Measurements from ENCODE around the gene KRTAP10-5.
"Not testable (repeated sequence)": the region's sequence is repeated elsewhere in the genome, so short reads cannot be mapped to it uniquely, and the experiment has no call there.

The KRTAP10-5 gene

GRCh38 chr21:44571844-44572782 is 8.3 kb downstream of the KRTAP10-5 start:
- no peak for DNase-seq (ENCODE audit: low read depth)

- no peak for DNase-seq (ENCODE audit: low read depth)
Observed at GRCh38 chr21:44571296-44571695, 9.1 kb downstream of the KRTAP10-5 start.

GRCh38 chr21:44569861-44570517 is 10.4 kb downstream of the KRTAP10-5 start:
- DNase-seq (ENCODE audit: low read depth): no peak

GRCh38 chr21:44568667-44569556 is 11.5 kb downstream of the KRTAP10-5 start:
- no peak for DNase-seq (ENCODE audit: low read depth)

- DNase-seq (ENCODE audit: low read depth): no peak
Observed at GRCh38 chr21:44568261-44568660, 12.1 kb downstream of the KRTAP10-5 start.

GRCh38 chr21:44567481-44568171 is 12.8 kb downstream of the KRTAP10-5 start:
- no peak for DNase-seq (ENCODE audit: low read depth)

GRCh38 chr21:44566403-44566802 is 14.0 kb downstream of the KRTAP10-5 start:
- no peak for DNase-seq (ENCODE audit: low read depth)

- no peak for DNase-seq (ENCODE audit: low read depth)
Observed at GRCh38 chr21:44564886-44565598, 15.4 kb downstream of the KRTAP10-5 start.

GRCh38 chr21:44564099-44564498 is 16.3 kb downstream of the KRTAP10-5 start:
- DNase-seq (ENCODE audit: low read depth): no peak

GRCh38 chr21:44558695-44559094 is 21.7 kb downstream of the KRTAP10-5 start, which contains the start of gene KRTAP10-3:
KRTAP10-3 (minus strand) TSS chr21:44558795; CDS start chr21:44558715, 80 bp downstream.
- DNase-seq (ENCODE audit: low read depth): no peak

GRCh38 chr21:44558329-44558675 is 22.1 kb downstream of the KRTAP10-5 start:
- DNase-seq (ENCODE audit: low read depth): not testable (repeated sequence)

GRCh38 chr21:44557491-44558328 is 22.7 kb downstream of the KRTAP10-5 start:
- no peak for DNase-seq (ENCODE audit: low read depth)

GRCh38 chr21:44556879-44557278 is 23.5 kb downstream of the KRTAP10-5 start:
- DNase-seq (ENCODE audit: low read depth): no peak

GRCh38 chr21:44555200-44555875 is 25.1 kb downstream of the KRTAP10-5 start:
- DNase-seq (ENCODE audit: low read depth): no peak

- DNase-seq (ENCODE audit: low read depth): no peak
Observed at GRCh38 chr21:44552681-44553080, 27.7 kb downstream of the KRTAP10-5 start.

GRCh38 chr21:44552136-44552535 is 28.3 kb downstream of the KRTAP10-5 start:
- no peak for DNase-seq (ENCODE audit: low read depth)

GRCh38 chr21:44551340-44551961 is 29.0 kb downstream of the KRTAP10-5 start, which contains the start of gene KRTAP10-2:
KRTAP10-2 (minus strand) TSS chr21:44551505; CDS start chr21:44551458, 47 bp downstream.
- no peak for DNase-seq (ENCODE audit: low read depth)

GRCh38 chr21:44550807-44551206 is 29.6 kb downstream of the KRTAP10-5 start:
- DNase-seq (ENCODE audit: low read depth): no peak

- not testable (repeated sequence) for DNase-seq (ENCODE audit: low read depth)
Observed at GRCh38 chr21:44550285-44550684, 30.1 kb downstream of the KRTAP10-5 start.

Measured in HS-27A (cell line).